Pulmonary artery endothelial cell (primary cell): ENCODE results near the gene CSTB. TPM values are rescaled to one million over a fixed set of nuclear protein-coding genes. Genes with fewer than 3 reads are reported as not detected.

Source experiments
- DNase-seq: peaks from one replicate; pipeline ENCODE4 v3.0.0-alpha.2; 2011; ENCODE audit warnings: low read depth, low spot score
- total RNA-seq: library from RNA; depleted of rRNA; stranded (reverse); fragments of >200 nt; gene quantifications from 2 replicates; pipeline ENCODE4 v1.2.3, GENCODE V29; 2014

The CSTB gene
- total RNA-seq, 1 donor from 2014 or later, result 20.6 TPM

GRCh38 chr21:43750339-43751033 is 25.6 kb downstream of the CSTB start:
- DNase-seq, result no peak

- DNase-seq, result no peak
Measured at GRCh38 chr21:43749651-43750262, 26.4 kb downstream of the CSTB start.

- DNase-seq, result no peak
Measured at GRCh38 chr21:43748622-43749021, 27.5 kb downstream of the CSTB start.

GRCh38 chr21:43745772-43746517 is 30.2 kb downstream of the CSTB start:
- DNase-seq, result no peak

GRCh38 chr21:43744725-43745124 is 31.4 kb downstream of the CSTB start:
- DNase-seq, result no peak

GRCh38 chr21:43743947-43744346 is 32.2 kb downstream of the CSTB start:
- DNase-seq, result no peak

GRCh38 chr21:43741423-43742096 is 34.5 kb downstream of the CSTB start:
- DNase-seq, result no peak

- DNase-seq, result no peak
Measured at GRCh38 chr21:43740497-43741156, 35.5 kb downstream of the CSTB start.

GRCh38 chr21:43739621-43740435 is 36.3 kb downstream of the CSTB start:
- no peak for DNase-seq

GRCh38 chr21:43737158-43737950 is 38.8 kb downstream of the CSTB start:
- no peak for DNase-seq

- no peak for DNase-seq
Measured at GRCh38 chr21:43736224-43736883, 39.8 kb downstream of the CSTB start.

GRCh38 chr21:43735236-43736091 is 40.6 kb downstream of the CSTB start:
- no peak for DNase-seq

GRCh38 chr21:43734928-43735229 is 41.2 kb downstream of the CSTB start:
- no peak for DNase-seq

GRCh38 chr21:43734131-43734927 is 41.8 kb downstream of the CSTB start:
- no peak for DNase-seq

- DNase-seq, result no peak
Measured at GRCh38 chr21:43733529-43734071, 42.5 kb downstream of the CSTB start.

- DNase-seq, result no peak
Measured at GRCh38 chr21:43733060-43733459, 43.0 kb downstream of the CSTB start.
